Progenitor cell of endocrine pancreas (in vitro differentiated cells): ENCODE data around the gene PHACTR2. TPM values are rescaled to one million over a fixed set of nuclear protein-coding genes. Genes with fewer than 3 reads are reported as not detected.
A peak's percentile ranks its signal among the peaks of the same experiment; 100 is the strongest.

ENCODE experiments used
- DNase-seq: peaks from one replicate; pipeline ENCODE4 v3.0.0; 2021; ENCODE audit warnings: low spot score; ENCODE audit not compliant: unreplicated experiment
- H3K27ac Mint-ChIP-seq: 2 replicates; pipeline ENCODE4 v1.8.0; 2021; ENCODE audit warnings: mild to moderate bottlenecking, moderate library complexity, mixed read lengths
- H3K27me3 Mint-ChIP-seq: 2 replicates; pipeline ENCODE4 v1.8.0; 2021; ENCODE audit warnings: mixed read lengths
- H3K36me3 Mint-ChIP-seq: 2 replicates; pipeline ENCODE4 v1.8.0; 2022; ENCODE audit warnings: mixed read lengths; ENCODE audit not compliant: insufficient read depth
- H3K4me1 Mint-ChIP-seq: 2 replicates; pipeline ENCODE4 v1.8.0; 2021; ENCODE audit warnings: low read depth, mixed read lengths
- H3K4me3 Mint-ChIP-seq: 2 replicates; pipeline ENCODE4 v1.8.0; 2021; ENCODE audit warnings: low read depth, mild to moderate bottlenecking, moderate library complexity, mixed read lengths
- H3K9me3 Mint-ChIP-seq: 2 replicates; pipeline ENCODE4 v1.8.0; 2021; ENCODE audit warnings: low read depth, mixed read lengths
- CTCF ChIP-seq: fragments of 200-600 bp; sonication (generic); IDR thresholded peaks from one replicate; pipeline ENCODE4 v1.5.0; 2021; ENCODE audit warnings: antibody characterized with exemption, mild to moderate bottlenecking; ENCODE audit not compliant: unreplicated experiment
- total RNA-seq: library from RNA; stranded (reverse); gene quantifications from 2 replicates; pipeline ENCODE4 v1.2.1, GENCODE V29; 2021

The PHACTR2 gene
- total RNA-seq, 1 donor from 2014 or later, result 55.2 TPM

GRCh38 chr6:143677577-143677890 is 231 bp upstream of the PHACTR2 start:
- Mint-ChIP-seq H3K4me3 (peak overlapping the region; percentile 37), H3K9me3 (peaks cover 3% of the 10 kb centered on the region), H3K27me3 (no peaks in the 10 kb centered on the region), H3K36me3 (peaks cover 3% of the 10 kb centered on the region), H3K4me1 (peaks cover 54% of the 10 kb centered on the region), H3K27ac (peak overlapping the region; percentile 33)
- no peak for TF ChIP-seq CTCF
- no peak for DNase-seq

- Mint-ChIP-seq H3K9me3 (peaks cover 9% of the 10 kb centered on the region), H3K4me1 (peaks cover 42% of the 10 kb centered on the region), H3K4me3 (peak overlapping the region; percentile 80), H3K36me3 (peaks cover 8% of the 10 kb centered on the region), H3K27me3 (no peaks in the 10 kb centered on the region), H3K27ac (peak overlapping the region; percentile 96)
- TF ChIP-seq CTCF, result no peak
- DNase-seq, result no peak
These were observed 1.3 kb downstream of the PHACTR2 start for GRCh38 chr6:143679041-143679440.

- Mint-ChIP-seq H3K9me3 (peaks cover 9% of the 10 kb centered on the region), H3K4me1 (peaks cover 32% of the 10 kb centered on the region), H3K4me3 (peak overlapping the region; percentile 40), H3K27me3 (no peaks in the 10 kb centered on the region), H3K27ac (peak overlapping the region; percentile 59), H3K36me3 (peaks cover 8% of the 10 kb centered on the region)
- TF ChIP-seq CTCF, result no peak
- no peak for DNase-seq
These were observed 2.4 kb downstream of the PHACTR2 start for GRCh38 chr6:143680141-143680540.

- Mint-ChIP-seq H3K36me3 (peaks cover 8% of the 10 kb centered on the region), H3K4me1 (peaks cover 16% of the 10 kb centered on the region), H3K27ac (no peak overlapping the region), H3K4me3 (no peak overlapping the region), H3K9me3 (peaks cover 9% of the 10 kb centered on the region), H3K27me3 (no peaks in the 10 kb centered on the region)
- no peak for TF ChIP-seq CTCF
- DNase-seq, result no peak
These were observed 5.0 kb downstream of the PHACTR2 start for GRCh38 chr6:143682805-143683204.

- H3K27ac Mint-ChIP-seq, result no peak overlapping the region
- H3K4me1 Mint-ChIP-seq, result peaks cover 17% of the 10 kb centered on the region
- H3K4me3 Mint-ChIP-seq, result no peak overlapping the region
- H3K36me3 Mint-ChIP-seq, result peaks cover 8% of the 10 kb centered on the region
- no peaks in the 10 kb centered on the region for H3K27me3 Mint-ChIP-seq
- DNase-seq, result no peak
- no peak for TF ChIP-seq CTCF
- H3K9me3 Mint-ChIP-seq, result peaks cover 9% of the 10 kb centered on the region
These were observed 6.7 kb downstream of the PHACTR2 start for GRCh38 chr6:143684486-143684885.
